OCI-LY1 (cell line): ENCODE results near the gene PTGES2.

Experiments used
- CTCF ChIP-seq: fragments of 200-600 bp; sonication (generic), shearing (Covaris generic); IDR thresholded peaks from 2 replicates; pipeline ENCODE4 v1.5.1; 2017; ENCODE audit warnings: mild to moderate bottlenecking, antibody characterized with exemption, low read length, moderate library complexity, mixed read lengths
- EZH2 ChIP-seq: fragments of 200-600 bp; sonication (generic), shearing (Covaris generic); IDR thresholded peaks from 2 replicates; pipeline ENCODE4 v1.8.0; 2017; ENCODE audit warnings: borderline replicate concordance, mixed run types, mild to moderate bottlenecking, antibody characterized with exemption, low read length, moderate library complexity, mixed read lengths

- TF ChIP-seq CTCF = no peak
- TF ChIP-seq EZH2 = no peak
Measured at GRCh38 chr9:128121924-128122808, 5.4 kb downstream of the PTGES2 start.
